Upper lobe of left lung (tissue), 4 donors: ENCODE data around the gene PRDM2.

Experiments used
- CTCF ChIP-seq, 6 experiments: fragments of 450-650 bp in 4 of 6; fragments of 200-600 bp in 2 of 6; sonication (generic) in 2 of 6; IDR thresholded peaks; one replicate each; pipeline ENCODE4 v1.5.1; 2016 to 2019; ENCODE audit warnings: antibody characterized with exemption in 6 of 6
- EP300 ChIP-seq, 4 donors: sonication (generic); formaldehyde crosslinking; IDR thresholded peaks; one replicate each; pipeline ENCODE4 v1.5.1; 2017; ENCODE audit warnings: antibody characterized with exemption in 4 of 4, control low read depth in 2 of 4
- POLR2A ChIP-seq, 4 donors: fragments of 450-650 bp; IDR thresholded peaks; one replicate each; pipeline ENCODE4 v1.5.1; 2016 to 2017; ENCODE audit warnings: antibody characterized with exemption in 4 of 4, mild to moderate bottlenecking in 2 of 4

DNA sequence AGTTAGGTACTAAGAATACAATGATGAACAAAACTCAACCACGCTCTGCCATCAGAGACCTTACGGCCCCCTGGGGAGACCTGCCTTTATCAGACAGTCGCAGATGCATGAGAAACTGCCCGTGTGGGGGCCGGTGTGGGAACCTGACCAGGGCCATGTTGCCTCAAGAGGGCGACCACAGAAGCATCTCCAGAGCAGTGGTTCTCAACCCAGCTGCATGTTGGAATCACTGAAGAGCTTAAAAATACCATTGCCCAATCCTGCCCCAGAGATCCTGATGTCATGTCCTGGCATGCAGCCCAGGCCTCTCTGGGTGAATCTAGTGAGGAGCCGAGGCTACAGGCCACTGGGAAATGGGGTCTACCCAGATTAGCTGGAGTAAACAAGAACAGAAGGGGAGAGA lies 108.7 kb downstream of the PRDM2 start:
- TF ChIP-seq CTCF (IDR thresholded peaks at IDR 0.05) (no peak), POLR2A (IDR thresholded peaks at IDR 0.05) (no peak), EP300 (IDR thresholded peaks at IDR 0.05) (no peak)
